GM21528 (cell line): ENCODE data around the gene MYH7B.

Experiments
- ATAC-seq: cut with Tn5 transposase; IDR thresholded peaks from one replicate; pipeline ENCODE4 v1.9.1; 2021; ENCODE audit warnings: mild to moderate bottlenecking, moderate library complexity; ENCODE audit not compliant: unreplicated experiment, low FRiP score

The MYH7B gene

DNA sequence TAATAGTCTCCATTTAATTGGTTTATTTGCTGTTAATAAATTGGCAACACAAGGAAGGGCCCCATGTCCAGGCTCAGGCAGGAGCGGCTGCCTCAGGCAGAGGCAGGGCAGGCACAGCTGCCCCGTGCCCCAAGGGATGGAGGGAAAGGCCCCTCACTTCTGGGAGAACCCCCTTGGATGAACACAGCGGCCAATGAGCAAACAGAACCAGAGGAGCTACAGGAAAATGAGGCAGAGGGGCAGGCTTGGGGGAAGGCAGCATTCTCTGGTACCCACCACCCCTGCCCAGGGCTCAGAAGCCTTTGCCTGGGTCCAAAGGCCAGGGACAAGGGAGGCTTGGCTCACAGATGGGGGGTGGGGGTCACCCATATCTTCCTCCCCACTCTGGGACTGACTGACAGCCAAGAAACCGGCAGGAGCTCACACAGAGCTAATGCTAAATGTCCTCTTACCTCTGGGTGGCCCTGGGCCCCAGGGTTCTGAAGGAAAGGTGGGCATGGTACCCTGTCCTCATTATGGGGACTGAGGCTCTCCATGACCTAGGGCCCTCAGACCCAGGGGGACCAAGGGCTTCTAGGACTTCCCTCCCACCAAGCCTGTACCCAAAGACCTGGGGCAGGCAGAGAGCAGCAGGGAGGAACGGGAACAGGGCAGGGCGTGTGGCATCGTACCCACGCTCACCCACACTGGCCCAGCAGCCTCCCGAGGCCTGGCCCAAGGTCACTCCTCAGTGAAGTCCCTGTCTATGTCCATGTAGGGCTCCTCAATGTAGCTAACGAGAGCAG is 47.0 kb downstream of the MYH7B start:
- ATAC-seq: no peak

DNA sequence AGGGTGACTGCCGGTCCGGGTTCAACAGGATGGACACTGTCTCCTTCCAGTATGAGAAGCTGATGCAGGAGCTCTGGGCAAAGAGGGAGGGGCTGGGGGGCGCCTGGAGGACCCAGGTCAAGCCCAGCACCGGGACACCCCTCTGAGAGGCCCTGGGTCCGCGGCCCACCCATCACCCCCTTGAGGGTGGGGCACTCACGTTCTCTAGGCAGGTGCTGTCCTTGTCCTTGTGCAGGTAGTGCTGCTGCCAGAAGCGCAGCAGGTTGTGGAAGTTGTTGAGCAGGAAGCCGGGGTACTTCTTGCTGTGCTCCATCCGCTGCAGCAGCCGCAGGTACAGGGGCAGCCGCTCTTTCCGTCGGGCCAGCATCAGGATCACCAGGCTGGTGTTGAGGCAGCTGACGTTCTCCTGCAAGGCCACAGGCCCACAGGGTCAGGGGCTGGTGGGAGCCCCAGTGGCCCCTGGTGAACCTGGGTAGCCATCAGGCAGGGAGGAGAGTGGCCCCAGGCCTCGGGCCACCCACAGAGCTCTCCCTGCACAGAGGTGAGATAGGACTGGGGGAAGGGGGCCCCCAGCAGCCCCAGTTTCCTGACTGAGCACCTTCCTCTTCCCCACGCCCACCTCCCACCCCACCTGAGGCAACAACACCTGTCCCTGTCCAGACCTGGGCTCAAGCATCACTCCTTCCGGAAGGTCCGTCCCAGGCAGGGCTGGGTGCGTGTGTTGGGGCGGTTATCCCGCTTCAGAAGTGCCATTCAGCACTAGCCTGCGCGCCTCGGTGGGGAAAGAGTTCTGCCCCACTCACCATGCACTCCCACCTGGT is 47.8 kb downstream of the MYH7B start:
- ATAC-seq: no peak

DNA sequence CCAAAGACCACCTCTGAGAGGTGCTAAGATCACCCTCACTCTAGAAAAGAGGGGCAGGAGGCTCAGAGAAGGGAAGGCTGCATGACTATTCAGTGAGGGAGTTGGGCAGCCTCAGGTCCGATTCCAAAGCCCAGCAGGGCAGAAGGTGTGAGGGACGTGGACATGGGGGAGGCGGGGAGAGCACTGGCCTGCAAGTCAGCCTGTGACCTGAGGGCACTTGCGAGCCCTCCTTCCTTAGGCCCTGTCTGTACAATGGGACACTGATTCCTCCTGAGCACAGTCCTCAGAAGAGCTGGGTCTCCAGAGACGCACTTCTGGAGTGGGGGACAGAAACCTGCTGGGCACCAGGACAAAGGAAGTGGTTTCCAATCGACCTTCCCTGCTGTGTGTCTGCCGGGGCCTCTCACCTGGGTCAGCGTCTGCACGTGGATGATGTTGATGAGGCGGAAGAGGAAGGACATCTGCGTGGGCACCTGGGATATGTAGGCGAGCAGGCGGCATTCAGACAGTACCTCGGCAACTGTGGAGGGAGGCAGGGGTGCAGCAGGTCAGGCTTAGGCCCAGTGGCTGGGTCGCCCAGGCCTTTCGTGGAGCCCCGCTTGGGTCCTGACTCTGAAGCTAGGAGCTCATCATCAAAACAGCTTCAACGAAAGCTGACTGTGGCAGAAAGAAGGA is 48.5 kb downstream of the MYH7B start:
- ATAC-seq: no peak

DNA sequence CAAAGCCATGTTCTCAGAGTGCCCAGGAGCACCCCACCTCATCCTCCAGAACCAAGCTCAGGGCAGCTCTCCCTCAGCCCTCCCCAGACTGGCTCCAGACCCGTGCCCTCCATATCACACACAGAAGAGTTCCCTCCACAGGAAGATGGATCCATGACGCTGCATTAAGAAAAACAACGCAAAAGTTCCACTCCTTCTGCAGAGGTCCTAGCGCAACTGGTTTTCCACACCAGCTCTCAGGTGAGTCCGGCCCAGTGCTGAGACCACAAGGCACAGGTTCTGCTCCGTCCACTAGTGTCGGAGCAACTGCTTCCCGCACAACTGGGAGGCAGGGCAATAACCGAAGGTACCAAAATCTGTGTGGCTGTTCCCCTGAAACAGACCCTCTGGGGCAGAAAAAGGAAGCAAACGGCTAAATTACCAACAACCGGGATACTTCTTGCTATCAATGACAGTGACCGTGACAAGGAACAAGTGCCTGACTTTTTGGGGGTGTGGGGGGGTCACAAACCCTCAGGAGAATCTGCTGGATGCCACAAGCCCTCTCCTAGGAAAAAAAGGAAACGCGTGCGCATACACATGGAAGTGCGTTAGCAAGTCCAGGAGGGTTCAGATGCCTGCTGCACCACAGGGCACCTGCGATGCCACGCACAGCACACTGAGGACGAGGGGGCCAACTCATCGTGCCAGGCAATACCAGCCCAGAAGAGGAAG is 49.2 kb downstream of the MYH7B start:
- ATAC-seq: no peak
